IPS-18c (cell line): ENCODE results near the gene RASSF5.

Experiments
- H3K4me3 ChIP-seq: 2 replicates; pipeline ENCODE4 v1.7.0; 2013; ENCODE audit warnings: low read depth, mild to moderate bottlenecking, low read length, moderate library complexity; ENCODE audit not compliant: insufficient read depth
- H3K9me3 ChIP-seq: one replicate; pipeline ENCODE4 v1.6.1; 2013; ENCODE audit warnings: mild to moderate bottlenecking, low read length, moderate library complexity; ENCODE audit not compliant: control insufficient read depth, insufficient read depth

The RASSF5 gene

DNA sequence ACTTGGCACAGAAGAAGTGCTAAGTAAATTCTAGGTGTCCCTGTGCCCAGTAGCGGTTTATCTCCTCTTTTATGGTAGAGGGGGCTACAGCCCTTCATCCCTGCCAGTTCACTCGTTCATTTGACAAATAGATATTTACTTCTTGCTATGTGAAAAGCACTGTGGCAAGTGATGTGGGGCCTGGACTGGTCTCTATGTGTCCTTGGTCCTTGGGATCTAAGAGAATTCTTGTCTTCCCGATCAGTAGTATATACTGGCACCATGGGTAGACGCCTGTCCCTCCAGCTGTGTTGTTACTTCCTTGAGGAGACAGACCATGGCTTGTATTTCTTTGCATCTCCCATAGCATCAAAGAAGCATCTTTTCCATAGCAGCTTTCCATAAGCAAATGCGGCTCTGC lies 75.2 kb downstream of the RASSF5 start:
- no peaks in the 10 kb centered on the region for H3K9me3 ChIP-seq
- H3K4me3 ChIP-seq = no peak overlapping the region

DNA sequence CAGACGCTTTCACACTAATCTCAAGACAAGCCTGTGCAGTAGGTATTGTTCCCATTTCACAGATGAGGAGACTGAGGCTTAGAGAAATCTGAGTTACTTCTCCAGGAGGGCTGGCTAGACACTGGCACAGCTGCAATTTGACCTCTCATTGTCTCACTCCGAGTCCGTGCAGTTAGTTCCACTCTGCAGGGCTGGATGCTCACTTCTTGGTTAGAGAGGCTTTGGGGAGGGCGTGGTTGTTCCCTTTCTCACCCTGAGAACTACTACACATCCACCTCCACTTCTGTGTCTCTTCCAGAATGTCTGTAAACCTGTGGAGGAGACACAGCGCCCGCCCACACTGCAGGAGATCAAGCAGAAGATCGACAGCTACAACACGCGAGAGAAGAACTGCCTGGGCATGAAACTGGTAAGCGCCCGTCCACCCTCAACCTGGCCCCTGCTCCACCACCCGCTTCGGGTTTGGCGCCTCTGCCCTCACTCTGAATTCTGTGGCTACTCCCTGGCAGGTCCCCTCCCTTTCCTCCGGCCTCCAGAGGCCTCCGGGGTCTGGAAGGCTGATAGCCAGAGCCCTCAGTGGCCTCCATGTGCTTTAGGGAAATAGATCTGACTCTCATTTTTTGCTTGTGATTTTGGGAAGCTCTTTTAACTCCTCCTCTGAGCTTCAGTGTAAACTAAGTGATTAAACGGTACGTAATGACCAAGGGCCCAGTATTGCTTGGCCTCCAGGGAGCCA lies 75.8 kb downstream of the RASSF5 start:
- no peaks in the 10 kb centered on the region for H3K9me3 ChIP-seq
- H3K4me3 ChIP-seq = no peak overlapping the region

DNA sequence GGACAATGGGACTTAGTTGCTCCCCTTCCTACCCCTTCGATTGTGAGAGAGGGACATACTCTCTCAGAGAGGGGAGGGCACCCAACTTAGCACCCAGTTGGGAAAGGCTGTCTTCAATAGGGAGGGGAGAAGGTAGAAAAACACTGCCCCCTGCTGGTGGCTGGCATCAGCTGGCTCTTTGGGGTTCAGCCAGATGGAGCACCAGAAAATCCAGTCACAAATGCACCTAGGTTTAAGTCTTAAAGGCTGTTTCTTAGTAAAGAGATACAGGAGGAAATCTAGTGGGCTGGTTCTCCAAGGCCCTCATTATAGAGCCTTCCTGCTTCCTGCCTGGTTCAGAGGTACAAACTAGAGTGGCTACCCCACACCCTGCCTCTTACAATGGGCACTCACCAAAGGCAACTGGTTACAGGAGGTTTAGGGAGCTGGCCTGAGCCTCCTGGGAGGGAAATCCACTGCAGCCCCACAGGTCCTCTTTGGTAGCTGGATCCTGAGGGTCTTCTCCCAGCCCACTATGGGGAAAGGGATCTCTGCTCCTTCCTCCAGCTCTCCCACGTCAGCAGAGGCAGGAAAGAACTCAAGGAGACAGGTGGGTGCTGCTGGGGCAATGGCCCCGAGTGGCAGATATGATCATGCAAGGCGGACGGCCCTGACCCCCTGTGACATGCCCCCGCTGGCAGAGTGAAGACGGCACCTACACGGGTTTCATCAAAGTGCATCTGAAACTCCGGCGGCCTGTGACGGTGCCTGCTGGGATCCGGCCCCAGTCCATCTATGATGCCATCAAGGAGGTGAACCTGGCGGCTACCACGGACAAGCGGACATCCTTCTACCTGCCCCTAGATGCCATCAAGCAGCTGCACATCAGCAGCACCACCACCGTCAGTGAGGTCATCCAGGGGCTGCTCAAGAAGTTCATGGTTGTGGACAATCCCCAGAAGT lies 76.6 kb downstream of the RASSF5 start:
- Histone ChIP-seq H3K9me3 (no peaks in the 10 kb centered on the region), H3K4me3 (no peak overlapping the region)

DNA sequence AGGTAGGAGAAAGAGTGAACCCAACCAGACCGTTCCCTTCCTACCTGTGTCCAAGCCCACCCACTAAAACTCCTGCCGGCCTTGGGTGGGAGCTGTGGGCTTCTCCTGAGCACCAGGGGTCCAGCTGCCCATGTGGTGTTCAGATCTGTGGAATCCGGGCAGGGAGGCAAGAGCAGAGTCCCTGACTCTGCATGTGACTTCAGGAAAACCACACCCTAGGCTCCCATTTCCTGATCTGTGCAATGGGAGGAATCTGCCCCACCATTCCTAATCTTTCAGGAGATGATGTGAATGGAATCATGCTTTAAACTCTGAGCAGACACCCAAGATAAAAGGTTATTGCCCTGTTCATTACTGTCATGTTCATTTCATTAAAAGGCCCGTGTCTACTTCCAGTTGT lies 77.4 kb downstream of the RASSF5 start:
- Histone ChIP-seq H3K4me3 (no peak overlapping the region), H3K9me3 (no peaks in the 10 kb centered on the region)

DNA sequence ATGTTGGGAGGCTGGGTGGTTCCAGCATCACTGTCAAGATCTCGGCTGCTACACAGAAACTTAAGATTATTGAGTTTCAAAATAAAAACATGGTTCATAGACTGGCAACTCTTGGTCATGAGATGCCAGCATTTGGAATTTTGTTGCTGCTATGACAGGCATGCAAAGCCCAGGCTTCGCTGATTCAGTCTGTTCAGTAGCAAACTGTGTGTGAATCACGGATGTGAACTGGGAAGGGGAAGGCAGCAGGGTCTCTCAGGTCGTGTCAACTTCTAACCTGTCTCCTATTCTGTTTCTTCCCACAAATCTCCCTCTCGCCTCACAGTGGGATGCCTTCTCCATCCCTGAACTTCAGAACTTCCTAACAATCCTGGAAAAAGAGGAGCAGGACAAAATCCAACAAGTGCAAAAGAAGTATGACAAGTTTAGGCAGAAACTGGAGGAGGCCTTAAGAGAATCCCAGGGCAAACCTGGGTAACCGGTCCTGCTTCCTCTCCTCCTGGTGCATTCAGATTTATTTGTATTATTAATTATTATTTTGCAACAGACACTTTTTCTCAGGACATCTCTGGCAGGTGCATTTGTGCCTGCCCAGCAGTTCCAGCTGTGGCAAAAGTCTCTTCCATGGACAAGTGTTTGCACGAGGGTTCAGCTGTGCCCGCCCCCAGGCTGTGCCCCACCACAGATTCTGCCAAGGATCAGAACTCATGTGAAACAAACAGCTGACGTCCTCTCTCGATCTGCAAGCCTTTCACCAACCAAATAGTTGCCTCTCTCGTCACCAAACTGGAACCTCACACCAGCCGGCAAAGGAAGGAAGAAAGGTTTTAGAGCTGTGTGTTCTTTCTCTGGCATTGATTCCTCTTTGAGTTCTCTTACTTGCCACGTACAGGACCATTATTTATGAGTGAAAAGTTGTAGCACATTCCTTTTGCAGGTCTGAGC lies 79.4 kb downstream of the RASSF5 start:
- H3K9me3 ChIP-seq = no peaks in the 10 kb centered on the region
- H3K4me3 ChIP-seq = no peak overlapping the region

DNA sequence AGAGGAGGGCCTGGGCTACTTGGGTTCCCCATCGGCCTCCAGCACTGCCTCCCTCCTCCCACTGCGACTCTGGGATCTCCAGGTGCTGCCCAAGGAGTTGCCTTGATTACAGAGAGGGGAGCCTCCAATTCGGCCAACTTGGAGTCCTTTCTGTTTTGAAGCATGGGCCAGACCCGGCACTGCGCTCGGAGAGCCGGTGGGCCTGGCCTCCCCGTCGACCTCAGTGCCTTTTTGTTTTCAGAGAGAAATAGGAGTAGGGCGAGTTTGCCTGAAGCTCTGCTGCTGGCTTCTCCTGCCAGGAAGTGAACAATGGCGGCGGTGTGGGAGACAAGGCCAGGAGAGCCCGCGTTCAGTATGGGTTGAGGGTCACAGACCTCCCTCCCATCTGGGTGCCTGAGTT lies 80.6 kb downstream of the RASSF5 start:
- Histone ChIP-seq H3K9me3 (no peaks in the 10 kb centered on the region), H3K4me3 (no peak overlapping the region)

DNA sequence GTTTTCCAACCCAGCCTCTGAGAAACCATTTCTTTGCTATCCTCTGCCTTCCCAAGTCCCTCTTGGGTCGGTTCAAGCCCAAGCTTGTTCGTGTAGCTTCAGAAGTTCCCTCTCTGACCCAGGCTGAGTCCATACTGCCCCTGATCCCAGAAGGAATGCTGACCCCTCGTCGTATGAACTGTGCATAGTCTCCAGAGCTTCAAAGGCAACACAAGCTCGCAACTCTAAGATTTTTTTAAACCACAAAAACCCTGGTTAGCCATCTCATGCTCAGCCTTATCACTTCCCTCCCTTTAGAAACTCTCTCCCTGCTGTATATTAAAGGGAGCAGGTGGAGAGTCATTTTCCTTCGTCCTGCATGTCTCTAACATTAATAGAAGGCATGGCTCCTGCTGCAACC lies 81.2 kb downstream of the RASSF5 start:
- no peaks in the 10 kb centered on the region for H3K9me3 ChIP-seq
- H3K4me3 ChIP-seq = no peak overlapping the region

DNA sequence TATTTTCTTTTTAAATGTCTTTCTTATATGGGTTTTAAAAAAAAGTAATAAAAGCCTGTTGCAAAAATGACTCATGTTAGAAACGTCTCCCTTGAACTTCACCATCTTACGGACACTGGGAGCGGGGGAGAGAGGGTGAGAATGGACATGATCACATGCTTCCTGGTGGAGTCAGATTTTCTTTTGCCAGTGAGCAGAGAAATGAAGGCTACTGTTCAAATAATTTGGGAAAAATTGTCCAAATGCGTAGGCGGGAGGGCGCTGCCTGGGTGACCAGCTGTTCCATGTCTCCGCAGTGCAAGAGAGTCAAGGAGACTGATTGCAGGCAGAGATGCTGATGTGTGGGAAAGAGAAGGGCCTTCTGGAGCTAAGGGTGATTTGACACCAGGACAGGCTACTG lies 81.9 kb downstream of the RASSF5 start:
- H3K9me3 ChIP-seq = no peaks in the 10 kb centered on the region
- no peak overlapping the region for H3K4me3 ChIP-seq

DNA sequence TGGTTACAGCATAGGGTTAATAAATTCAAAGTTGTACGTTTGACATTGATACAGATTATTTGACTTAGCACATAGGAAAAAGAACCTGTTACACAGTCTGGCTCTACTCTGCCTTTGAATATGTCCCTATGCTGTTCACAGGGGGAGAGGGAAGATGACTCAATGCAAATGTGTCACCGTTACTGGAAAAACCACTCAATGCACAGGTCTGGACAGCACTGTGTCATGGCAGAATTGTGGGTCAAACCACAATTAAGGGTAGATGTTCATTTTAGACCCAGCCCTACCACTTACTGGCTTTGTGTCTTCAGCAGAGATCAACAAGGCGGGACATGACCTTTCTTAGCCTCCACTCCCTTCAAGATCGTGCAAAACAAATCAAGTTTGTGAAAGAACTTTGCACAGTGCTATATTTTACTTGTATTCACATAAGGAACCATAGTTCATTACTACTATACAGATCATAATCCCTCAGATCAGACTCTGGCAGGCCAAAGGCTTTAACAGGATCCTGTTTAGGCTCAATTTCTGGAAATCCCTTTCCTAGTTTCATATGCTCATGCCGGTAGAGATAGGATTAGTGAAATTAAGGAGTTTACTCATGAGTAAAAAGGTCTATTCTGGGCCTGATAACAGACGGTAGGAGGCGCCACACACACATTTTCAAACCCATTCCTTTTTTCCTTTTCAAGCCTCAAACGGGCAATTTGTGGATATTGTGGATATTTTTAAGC lies 82.9 kb downstream of the RASSF5 start:
- no peak overlapping the region for H3K4me3 ChIP-seq
- H3K9me3 ChIP-seq = no peaks in the 10 kb centered on the region

DNA sequence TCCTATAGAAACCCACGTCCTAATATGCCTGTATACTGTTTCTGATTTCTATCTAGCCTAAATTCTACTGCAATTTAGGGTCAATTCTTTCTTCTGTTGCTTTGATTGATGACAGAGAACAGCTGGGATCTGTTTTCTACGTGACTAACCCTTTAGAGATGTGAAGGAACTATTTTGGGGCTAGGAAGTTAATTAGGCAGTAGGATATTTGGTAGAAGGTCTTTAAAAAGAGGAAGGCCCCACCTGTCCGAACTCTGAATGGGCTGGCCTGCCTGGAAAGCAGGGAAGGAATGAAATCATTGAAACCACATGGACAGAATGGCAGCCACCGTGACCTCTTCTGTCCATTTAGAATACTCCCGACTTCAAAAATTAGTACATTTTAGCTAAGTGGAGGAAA lies 83.9 kb downstream of the RASSF5 start:
- H3K4me3 ChIP-seq = no peak overlapping the region
- H3K9me3 ChIP-seq = no peaks in the 10 kb centered on the region

DNA sequence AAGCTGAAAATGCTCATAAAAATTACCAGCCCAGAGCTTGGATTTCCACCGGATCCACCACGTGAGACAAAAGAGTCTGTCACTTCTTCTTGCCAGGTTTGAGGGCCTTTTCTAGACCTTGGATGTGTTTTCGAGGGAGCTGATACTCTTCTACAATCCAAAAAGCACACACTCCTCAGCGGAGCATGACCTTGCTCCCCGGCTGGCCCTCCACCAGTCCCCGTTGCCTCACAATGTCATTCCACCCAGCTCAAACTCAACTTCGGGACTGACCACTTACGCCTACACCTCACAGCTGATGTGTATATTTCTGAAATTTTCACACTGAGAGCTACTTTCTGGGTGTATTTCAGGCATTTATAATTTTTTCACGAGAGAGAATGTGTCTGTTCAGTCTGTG lies 84.4 kb downstream of the RASSF5 start:
- no peak overlapping the region for H3K4me3 ChIP-seq
- H3K9me3 ChIP-seq = no peaks in the 10 kb centered on the region

DNA sequence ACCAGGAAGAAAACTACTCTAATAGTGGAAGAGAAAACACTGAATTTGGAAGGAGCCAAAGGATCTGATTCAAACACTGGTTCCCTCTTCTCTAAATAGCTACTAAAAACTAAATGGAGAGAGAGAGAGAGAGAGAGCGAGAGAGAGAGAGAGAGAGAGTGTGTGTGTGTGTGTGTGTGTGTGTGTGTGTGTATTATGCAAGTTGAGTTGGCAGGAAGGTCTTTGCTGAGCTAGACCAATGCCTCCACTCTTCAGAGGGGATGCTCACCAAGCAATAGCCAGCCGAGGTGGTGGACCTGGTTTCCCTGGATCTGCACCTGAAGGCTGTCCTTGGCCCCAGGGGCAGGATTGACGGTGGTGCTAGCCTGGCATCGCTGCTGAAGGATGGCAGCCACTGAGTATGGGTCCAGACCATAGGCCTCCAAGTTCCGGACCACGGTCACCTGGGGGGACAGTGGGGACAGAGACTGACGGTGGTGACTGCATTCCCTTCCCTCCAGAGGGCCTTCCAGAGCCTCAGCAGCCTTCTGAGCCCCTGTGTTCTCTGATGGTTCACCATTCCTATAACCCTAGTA lies 86.1 kb downstream of the RASSF5 start:
- Histone ChIP-seq H3K4me3 (no peak overlapping the region), H3K9me3 (no peaks in the 10 kb centered on the region)

DNA sequence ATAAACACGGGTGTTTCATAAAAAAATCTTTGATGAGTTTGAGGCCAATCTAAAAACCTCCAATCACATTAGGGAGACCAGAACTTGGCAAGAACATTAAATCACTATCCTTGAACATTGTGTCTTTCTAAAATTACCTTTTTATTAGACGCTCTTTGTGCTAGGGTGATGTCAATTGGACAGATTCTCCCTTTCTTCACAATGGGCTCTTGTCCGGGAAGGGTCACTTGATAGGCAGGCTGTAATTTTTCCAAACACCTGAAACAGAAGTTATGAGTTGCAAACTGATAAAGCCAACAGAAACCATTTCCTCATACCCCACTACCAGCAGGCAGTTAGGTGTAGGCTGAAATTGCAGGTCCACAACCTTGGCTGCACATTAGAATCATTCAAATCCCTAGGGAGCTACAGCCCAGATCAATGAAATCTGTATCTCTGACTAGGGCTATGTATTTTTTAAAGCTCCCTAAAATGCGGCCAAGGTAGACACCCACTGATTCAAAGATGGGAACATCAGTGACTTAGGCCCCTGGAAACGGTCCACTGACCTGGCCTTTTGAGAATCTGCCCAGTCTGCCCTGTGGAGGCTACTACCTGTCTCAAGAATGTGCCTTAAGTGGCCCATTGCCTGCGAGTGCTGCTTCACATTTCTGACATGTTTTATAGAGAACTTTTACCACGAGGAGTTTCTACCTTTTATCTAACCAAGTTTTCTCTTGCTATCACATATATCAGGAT lies 88.4 kb downstream of the RASSF5 start:
- no peak overlapping the region for H3K4me3 ChIP-seq
- H3K9me3 ChIP-seq = no peaks in the 10 kb centered on the region

DNA sequence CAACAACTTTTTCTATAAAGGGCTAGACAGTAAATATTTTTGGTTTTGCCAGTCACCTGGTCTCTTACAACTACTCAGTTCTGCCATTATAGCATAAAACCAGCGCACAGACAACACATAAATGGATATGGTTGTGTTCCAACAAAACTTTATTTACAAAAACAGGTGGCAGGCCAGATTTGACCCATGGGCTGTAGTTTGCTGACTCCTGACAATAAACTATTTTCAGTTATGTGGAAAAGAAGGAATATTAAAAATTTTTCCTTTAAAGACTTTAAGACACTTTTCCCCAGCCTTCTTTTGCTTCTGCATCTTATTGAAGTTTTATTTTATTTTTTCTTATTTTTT lies 89.0 kb downstream of the RASSF5 start:
- Histone ChIP-seq H3K4me3 (no peak overlapping the region), H3K9me3 (no peaks in the 10 kb centered on the region)

DNA sequence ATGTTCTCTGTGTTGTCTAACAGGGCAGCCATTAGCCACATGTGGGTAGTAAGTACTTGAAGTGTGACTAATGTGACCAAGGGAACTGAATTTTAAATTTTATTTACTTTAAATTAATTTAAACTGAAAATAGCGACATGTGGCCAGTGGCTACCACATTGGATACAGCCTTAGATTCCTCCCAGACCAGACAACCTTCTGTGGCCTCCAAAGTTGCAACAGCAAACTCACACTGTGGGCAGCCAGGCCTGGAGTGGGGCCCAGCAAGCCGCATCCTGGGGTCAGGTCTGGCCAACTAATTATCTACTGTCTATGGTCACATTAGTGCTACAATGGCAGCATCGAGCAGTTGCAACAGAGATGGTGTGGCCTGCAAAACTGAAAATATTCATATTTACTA lies 93.2 kb downstream of the RASSF5 start:
- Histone ChIP-seq H3K4me3 (no peak overlapping the region), H3K9me3 (no peaks in the 10 kb centered on the region)

DNA sequence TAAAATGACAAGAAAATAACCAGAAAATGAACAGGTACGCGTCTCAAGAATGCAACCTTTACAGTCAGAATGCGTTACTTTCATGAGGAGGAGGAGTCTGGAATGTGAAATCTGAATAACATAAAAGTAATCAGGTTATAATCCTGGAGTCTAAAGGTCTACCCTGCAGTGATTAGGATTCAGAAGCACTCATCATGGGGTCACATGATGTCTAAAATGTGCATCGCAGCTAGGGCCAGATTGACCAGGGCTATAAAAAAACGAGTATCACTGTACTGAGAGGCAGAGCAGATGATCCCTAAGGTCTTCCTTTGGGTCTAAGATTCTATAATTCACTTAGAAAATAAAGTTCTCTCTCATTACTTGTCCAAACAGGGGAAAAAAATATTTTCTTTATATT lies 97.5 kb downstream of the RASSF5 start:
- Histone ChIP-seq H3K4me3 (no peak overlapping the region), H3K9me3 (no peaks in the 10 kb centered on the region)
